ENCODE data around the gene FTMT. TPM values are rescaled to one million over a fixed set of nuclear protein-coding genes. Genes with fewer than 3 reads are reported as not detected.

FTMT gene
- total RNA-seq, 4 donors from 2014 or later, result not detected

GRCh38 chr5:121885630-121886029, 33.9 kb downstream of the FTMT start:
- H3K27ac ChIP-seq, result no peak overlapping the region
- no peaks in the 10 kb centered on the region for H3K9me3 ChIP-seq
- no peaks in the 10 kb centered on the region for H3K36me3 ChIP-seq
- no peaks in the 10 kb centered on the region for H3K27me3 ChIP-seq
- no peak for DNase-seq (ENCODE audit: low spot score in 2 of 2)
- no peak overlapping the region for H3K4me3 ChIP-seq
- TF ChIP-seq EP300 (IDR thresholded peaks at IDR 0.05), result no peak
- no peak for TF ChIP-seq POLR2AphosphoS5 (IDR thresholded peaks at IDR 0.05)
- TF ChIP-seq POLR2A (IDR thresholded peaks at IDR 0.05), result no peak
- TF ChIP-seq, protein P1, sequence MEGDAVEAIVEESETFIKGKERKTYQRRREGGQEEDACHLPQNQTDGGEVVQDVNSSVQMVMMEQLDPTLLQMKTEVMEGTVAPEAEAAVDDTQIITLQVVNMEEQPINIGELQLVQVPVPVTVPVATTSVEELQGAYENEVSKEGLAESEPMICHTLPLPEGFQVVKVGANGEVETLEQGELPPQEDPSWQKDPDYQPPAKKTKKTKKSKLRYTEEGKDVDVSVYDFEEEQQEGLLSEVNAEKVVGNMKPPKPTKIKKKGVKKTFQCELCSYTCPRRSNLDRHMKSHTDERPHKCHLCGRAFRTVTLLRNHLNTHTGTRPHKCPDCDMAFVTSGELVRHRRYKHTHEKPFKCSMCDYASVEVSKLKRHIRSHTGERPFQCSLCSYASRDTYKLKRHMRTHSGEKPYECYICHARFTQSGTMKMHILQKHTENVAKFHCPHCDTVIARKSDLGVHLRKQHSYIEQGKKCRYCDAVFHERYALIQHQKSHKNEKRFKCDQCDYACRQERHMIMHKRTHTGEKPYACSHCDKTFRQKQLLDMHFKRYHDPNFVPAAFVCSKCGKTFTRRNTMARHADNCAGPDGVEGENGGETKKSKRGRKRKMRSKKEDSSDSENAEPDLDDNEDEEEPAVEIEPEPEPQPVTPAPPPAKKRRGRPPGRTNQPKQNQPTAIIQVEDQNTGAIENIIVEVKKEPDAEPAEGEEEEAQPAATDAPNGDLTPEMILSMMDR (IDR thresholded peaks at IDR 0.05), result no peak
- no peaks in the 10 kb centered on the region for H3K4me1 ChIP-seq
- WGBS, result 66% methylated on average over 2 of the region's 2 CpGs

GRCh38 chr5:121887727-121888126, 36.0 kb downstream of the FTMT start:
- H3K4me1 ChIP-seq, result no peaks in the 10 kb centered on the region
- no peaks in the 10 kb centered on the region for H3K9me3 ChIP-seq
- DNase-seq (ENCODE audit: low spot score in 2 of 2), result no peak
- H3K27ac ChIP-seq, result no peak overlapping the region
- no peak overlapping the region for H3K4me3 ChIP-seq
- no peaks in the 10 kb centered on the region for H3K36me3 ChIP-seq
- H3K27me3 ChIP-seq, result no peaks in the 10 kb centered on the region
- TF ChIP-seq, protein P1 (IDR thresholded peaks at IDR 0.05), result no peak
- TF ChIP-seq EP300 (IDR thresholded peaks at IDR 0.05), result no peak
- no peak for TF ChIP-seq POLR2AphosphoS5 (IDR thresholded peaks at IDR 0.05)
- no peak for TF ChIP-seq POLR2A (IDR thresholded peaks at IDR 0.05)

DNA sequence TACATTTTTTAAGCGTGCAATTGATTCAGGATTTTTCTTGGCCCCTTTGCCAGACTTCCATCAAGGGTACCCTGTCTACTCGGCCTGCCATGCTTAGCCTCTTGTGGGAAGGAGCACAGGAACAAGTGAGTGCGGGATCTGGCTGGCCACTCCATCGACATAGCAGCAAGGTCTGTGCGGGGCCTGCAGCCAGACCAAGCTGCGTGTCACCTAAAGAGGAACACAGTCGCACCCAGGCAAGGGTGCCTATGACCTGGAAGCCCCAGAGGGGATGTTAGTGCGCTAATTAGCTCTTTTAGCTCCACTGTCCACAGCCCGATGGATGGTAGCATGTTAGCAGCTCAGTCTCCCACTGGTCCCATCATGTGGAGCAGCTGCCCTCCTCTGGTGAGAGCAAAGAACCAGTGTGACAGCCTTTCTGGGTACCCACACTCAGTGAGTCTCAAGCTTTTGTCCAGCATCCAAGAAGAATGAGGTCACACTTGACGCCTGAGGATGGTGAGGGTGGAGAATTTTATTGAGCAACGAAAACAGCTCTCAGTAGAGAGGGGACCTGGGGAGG, 38.7 kb downstream of the FTMT start:
- Histone ChIP-seq H3K27ac (no peak overlapping the region), H3K4me1 (no peaks in the 10 kb centered on the region), H3K9me3 (no peaks in the 10 kb centered on the region), H3K27me3 (no peaks in the 10 kb centered on the region), H3K4me3 (no peak overlapping the region), H3K36me3 (no peaks in the 10 kb centered on the region)
- no peak for DNase-seq (ENCODE audit: low spot score in 2 of 2)
- TF ChIP-seq, protein P1 (IDR thresholded peaks at IDR 0.05), result no peak
- TF ChIP-seq POLR2AphosphoS5 (IDR thresholded peaks at IDR 0.05) (no peak), EP300 (IDR thresholded peaks at IDR 0.05) (no peak), POLR2A (IDR thresholded peaks at IDR 0.05) (no peak)
- 93% methylated on average over 9 of the region's 11 CpGs for WGBS

DNA sequence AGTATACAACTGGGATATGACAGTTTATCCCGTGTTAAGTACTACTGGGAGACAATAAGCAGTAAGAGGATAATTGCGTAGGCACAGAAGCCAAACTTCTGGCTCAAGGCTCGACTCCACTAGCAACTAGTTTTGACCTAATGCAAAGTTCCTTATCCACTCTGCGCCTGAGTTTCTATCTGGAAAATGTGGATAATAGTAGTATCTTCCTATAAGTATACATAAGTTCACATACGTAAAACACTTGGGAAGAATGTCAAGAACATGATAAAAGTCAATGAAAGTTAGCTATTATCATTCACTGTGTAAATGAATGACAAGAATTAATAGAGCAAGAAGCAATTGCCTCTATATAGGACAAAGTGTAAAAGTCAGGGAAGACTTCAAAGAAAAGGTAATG, 45.7 kb downstream of the FTMT start:
- H3K9me3 ChIP-seq, result no peaks in the 10 kb centered on the region
- no peak overlapping the region for H3K4me3 ChIP-seq
- TF ChIP-seq, protein P1 (IDR thresholded peaks at IDR 0.05), result no peak
- TF ChIP-seq POLR2A (IDR thresholded peaks at IDR 0.05) (no peak), POLR2AphosphoS5 (IDR thresholded peaks at IDR 0.05) (no peak), EP300 (IDR thresholded peaks at IDR 0.05) (no peak)
- H3K27me3 ChIP-seq, result no peaks in the 10 kb centered on the region
- no peak for DNase-seq (ENCODE audit: low spot score in 2 of 2)
- no peaks in the 10 kb centered on the region for H3K36me3 ChIP-seq
- no peak overlapping the region for H3K27ac ChIP-seq
- no peaks in the 10 kb centered on the region for H3K4me1 ChIP-seq
- WGBS, result 82% methylated on average over 5 of the region's 5 CpGs

GRCh38 chr5:121899346-121899745, 47.7 kb downstream of the FTMT start:
- H3K9me3 ChIP-seq, result no peaks in the 10 kb centered on the region
- TF ChIP-seq, protein P1 (IDR thresholded peaks at IDR 0.05), result no peak
- TF ChIP-seq POLR2AphosphoS5 (IDR thresholded peaks at IDR 0.05) (no peak), POLR2A (IDR thresholded peaks at IDR 0.05) (no peak), EP300 (IDR thresholded peaks at IDR 0.05) (no peak)
- H3K27ac ChIP-seq, result no peak overlapping the region
- H3K27me3 ChIP-seq, result no peaks in the 10 kb centered on the region
- no peak for DNase-seq (ENCODE audit: low spot score in 2 of 2)
- H3K36me3 ChIP-seq, result no peaks in the 10 kb centered on the region
- no peaks in the 10 kb centered on the region for H3K4me1 ChIP-seq
- no peak overlapping the region for H3K4me3 ChIP-seq

Other genes with a start within 250 kb of the FTMT start
- 10 to 100 TPM; 10.3 to 11.9 (median 10.5) TPM for gene SRFBP1, start 110.1 kb downstream of the FTMT start, total RNA-seq
- gene LOX, start 226.4 kb downstream of the FTMT start, total RNA-seq, result 10 to 100 TPM in 2 of 4 donors, 1 to 10 TPM in 2; 4.9 to 20.2 (median 9.8) TPM